ENCODE results near the gene E2F4.

Gene E2F4

GRCh38 chr16:67211674-67212073 is 19.7 kb downstream of the E2F4 start:
- DNase-seq = no peak

- DNase-seq = no peak
Observed at GRCh38 chr16:67212766-67213165, 20.8 kb downstream of the E2F4 start.

GRCh38 chr16:67213197-67214019 is 21.5 kb downstream of the E2F4 start:
- no peak for DNase-seq

- no peak for DNase-seq
Observed at GRCh38 chr16:67215706-67216105, 23.8 kb downstream of the E2F4 start.

- no peak for DNase-seq
Observed at GRCh38 chr16:67216612-67217490, 24.9 kb downstream of the E2F4 start.

GRCh38 chr16:67223992-67224391 is 32.0 kb downstream of the E2F4 start:
- no peak for DNase-seq

GRCh38 chr16:67226295-67226803 is 34.4 kb downstream of the E2F4 start:
- DNase-seq = peak; percentile 27

GRCh38 chr16:67226804-67227566 is 35.0 kb downstream of the E2F4 start, which contains the start of gene TMEM208:
TMEM208 (plus strand) TSS chr16:67227130; CDS start chr16:67227219, 89 bp downstream.
- DNase-seq = peak; percentile 79

- DNase-seq = no peak
Observed at GRCh38 chr16:67227567-67227921, 35.6 kb downstream of the E2F4 start.

- DNase-seq = no peak
Observed at GRCh38 chr16:67228034-67228785, 36.3 kb downstream of the E2F4 start.

GRCh38 chr16:67228905-67229304 is 37.0 kb downstream of the E2F4 start:
- no peak for DNase-seq

- DNase-seq = no peak
Observed at GRCh38 chr16:67229906-67230808, 38.2 kb downstream of the E2F4 start.

- no peak for DNase-seq
Observed at GRCh38 chr16:67230809-67231660, 39.1 kb downstream of the E2F4 start.

- DNase-seq = no peak
Observed at GRCh38 chr16:67233596-67233995, 41.6 kb downstream of the E2F4 start.

GRCh38 chr16:67234180-67234597 is 42.2 kb downstream of the E2F4 start:
- no peak for DNase-seq

- DNase-seq = no peak
Observed at GRCh38 chr16:67235816-67236562, 44.0 kb downstream of the E2F4 start.

- DNase-seq = no peak
Observed at GRCh38 chr16:67236563-67237395, 44.8 kb downstream of the E2F4 start.
